ENCODE data around the gene EDEM2.
"Not testable (repeated sequence)": the region's sequence is repeated elsewhere in the genome, so short reads cannot be mapped to it uniquely, and the experiment has no call there.

Gene EDEM2

GRCh38 chr20:35167787-35168186 lies 20.7 kb upstream of the EDEM2 start:
- DNase-seq: no peak

- DNase-seq: no peak
Measured at GRCh38 chr20:35166242-35166830, 19.2 kb upstream of the EDEM2 start.

- DNase-seq: no peak
Measured at GRCh38 chr20:35165221-35166185, 18.4 kb upstream of the EDEM2 start.

- DNase-seq: not testable (repeated sequence)
Measured at GRCh38 chr20:35164531-35164930, 17.4 kb upstream of the EDEM2 start.

GRCh38 chr20:35160341-35160740 lies 13.2 kb upstream of the EDEM2 start:
- not testable (repeated sequence) for DNase-seq

- no peak for DNase-seq
Measured at GRCh38 chr20:35156978-35157377, 9.8 kb upstream of the EDEM2 start.

GRCh38 chr20:35155936-35156335 lies 8.8 kb upstream of the EDEM2 start:
- no peak for DNase-seq

- DNase-seq: no peak
Measured at GRCh38 chr20:35151736-35152135, 4.6 kb upstream of the EDEM2 start.

- DNase-seq: no peak
Measured at GRCh38 chr20:35150846-35151579, 3.9 kb upstream of the EDEM2 start.

GRCh38 chr20:35147575-35148071 lies 487 bp upstream of the EDEM2 start:
- DNase-seq: not testable (repeated sequence)

GRCh38 chr20:35146299-35146919 lies 727 bp downstream of the EDEM2 start:
- no peak for DNase-seq

- DNase-seq: peak; percentile 68
Measured at GRCh38 chr20:35145141-35145564, 2.0 kb downstream of the EDEM2 start.

GRCh38 chr20:35144694-35145093 lies 2.4 kb downstream of the EDEM2 start:
- DNase-seq: no peak

GRCh38 chr20:35135867-35136586 lies 11.1 kb downstream of the EDEM2 start:
- no peak for DNase-seq

- no peak for DNase-seq
Measured at GRCh38 chr20:35134880-35135279, 12.3 kb downstream of the EDEM2 start.

- no peak for DNase-seq
Measured at GRCh38 chr20:35134472-35134871, 12.7 kb downstream of the EDEM2 start.

GRCh38 chr20:35133735-35134134 lies 13.4 kb downstream of the EDEM2 start:
- no peak for DNase-seq

GRCh38 chr20:35133031-35133430 lies 14.1 kb downstream of the EDEM2 start:
- DNase-seq: no peak

- no peak for DNase-seq
Measured at GRCh38 chr20:35131934-35132333, 15.2 kb downstream of the EDEM2 start.

GRCh38 chr20:35129647-35130069 lies 17.5 kb downstream of the EDEM2 start:
- DNase-seq: no peak

GRCh38 chr20:35125753-35126152 lies 21.4 kb downstream of the EDEM2 start:
- DNase-seq: no peak

- no peak for DNase-seq
Measured at GRCh38 chr20:35122756-35123405, 24.3 kb downstream of the EDEM2 start.

Data from NCI-H774 (cell line).